SU-DHL-6 (cell line): Measurements from ENCODE around the gene KDM6A.

Experiments used
- CTCF ChIP-seq: fragments of 200-600 bp; sonication (generic); IDR thresholded peaks from one replicate; pipeline ENCODE4 v1.5.1; 2017; ENCODE audit warnings: antibody characterized with exemption, mild to moderate bottlenecking, low read length, moderate library complexity; ENCODE audit not compliant: insufficient read depth, poor library complexity, severe bottlenecking
- EZH2phosphoT487 ChIP-seq: fragments of 200-600 bp; sonication (generic), shearing (Covaris generic); conservative IDR thresholded peaks from 2 replicates; pipeline ENCODE4 v1.6.1; 2018; ENCODE audit warnings: mild to moderate bottlenecking, antibody characterized with exemption, low read length, moderate library complexity, mixed read lengths

GRCh38 chrX:44943007-44943406 lies 70.0 kb downstream of the KDM6A start:
- TF ChIP-seq CTCF (no peak), EZH2phosphoT487 (no peak)
